ENCODE results near the gene PFKFB2. TPM values are rescaled to one million over a fixed set of nuclear protein-coding genes. Genes with fewer than 3 reads are reported as not detected.

Gene PFKFB2
- total RNA-seq, 1 donor from 2014 or later, result 68.2 TPM

- no peak for ATAC-seq
- no peak for DNase-seq (ENCODE audit: missing footprints)
- intact Hi-C loops (cut with DNase I), result loop anchor here (1.0 to 10.0 kb wide), 2 partner anchors 27 to 142 kb away; no protein-coding TSS in a partner anchor
Observed at GRCh38 chr1:207077012-207077411, 23.9 kb downstream of the PFKFB2 start.

GRCh38 chr1:207077470-207078377 lies 24.6 kb downstream of the PFKFB2 start:
- DNase-seq (ENCODE audit: missing footprints) (no peak), ATAC-seq (peak; percentile 81)
- intact Hi-C loops (cut with DNase I), result loop anchor here (1.0 to 10.0 kb wide), 2 partner anchors 27 to 143 kb away; no protein-coding TSS in a partner anchor

- intact Hi-C loops (cut with DNase I), result loop anchor here (10.0 kb wide), 1 partner anchor 144 kb away; no protein-coding TSS in a partner anchor
- DNase-seq (ENCODE audit: missing footprints), result no peak
- no peak for ATAC-seq
Observed at GRCh38 chr1:207078578-207079132, 25.6 kb downstream of the PFKFB2 start.

GRCh38 chr1:207079706-207080241 lies 26.7 kb downstream of the PFKFB2 start:
- no peak for ATAC-seq
- no peak for DNase-seq (ENCODE audit: missing footprints)
- intact Hi-C loops (cut with DNase I), result loop anchor here (5.0 to 10.0 kb wide), 2 partner anchors 145 to 423 kb away; no protein-coding TSS in a partner anchor

GRCh38 chr1:207081088-207081487 lies 28.0 kb downstream of the PFKFB2 start:
- no peak for DNase-seq (ENCODE audit: missing footprints)
- no peak for ATAC-seq
- intact Hi-C loops (cut with DNase I), result loop anchor here (5.0 kb wide), 1 partner anchor 421 kb away; no protein-coding TSS in a partner anchor

GRCh38 chr1:207081806-207082205 lies 28.7 kb downstream of the PFKFB2 start:
- DNase-seq (ENCODE audit: missing footprints) (no peak), ATAC-seq (no peak)
- intact Hi-C loops (cut with DNase I), result loop anchor here (5.0 kb wide), 1 partner anchor 420 kb away; no protein-coding TSS in a partner anchor

GRCh38 chr1:207084232-207084631 lies 31.2 kb downstream of the PFKFB2 start:
- intact Hi-C loops (cut with DNase I), result loop anchor here (2.0 to 5.0 kb wide), 2 partner anchors 321 to 418 kb away; no protein-coding TSS in a partner anchor
- no peak for DNase-seq (ENCODE audit: missing footprints)
- ATAC-seq, result no peak

GRCh38 chr1:207084701-207085180 lies 31.7 kb downstream of the PFKFB2 start:
- intact Hi-C loops (cut with DNase I), result loop anchor here (2.0 to 5.0 kb wide), 2 partner anchors 320 to 418 kb away; no protein-coding TSS in a partner anchor
- no peak for DNase-seq (ENCODE audit: missing footprints)
- no peak for ATAC-seq

GRCh38 chr1:207085887-207086286 lies 32.8 kb downstream of the PFKFB2 start:
- no peak for DNase-seq (ENCODE audit: missing footprints)
- intact Hi-C loops (cut with DNase I), result loop anchor here (2.0 kb wide), 1 partner anchor 319 kb away; no protein-coding TSS in a partner anchor
- no peak for ATAC-seq

- ATAC-seq (no peak), DNase-seq (ENCODE audit: missing footprints) (no peak)
- intact Hi-C loops (cut with DNase I), result no loop called here
Observed at GRCh38 chr1:207088161-207088560, 35.1 kb downstream of the PFKFB2 start.

GRCh38 chr1:207088701-207089626 lies 35.9 kb downstream of the PFKFB2 start, which contains the start of gene C4BPB:
TSS of gene C4BPB (plus strand) at chr1:207088860. CDS start at chr1:207089532, 672 bp downstream.
- no peak for ATAC-seq
- DNase-seq (ENCODE audit: missing footprints), result no peak
- intact Hi-C loops (cut with DNase I), result no loop called here

GRCh38 chr1:207089627-207090355 lies 36.7 kb downstream of the PFKFB2 start:
- intact Hi-C loops (cut with DNase I), result no loop called here
- no peak for ATAC-seq

GRCh38 chr1:207091200-207091908 lies 38.3 kb downstream of the PFKFB2 start:
- no peak for DNase-seq (ENCODE audit: missing footprints)
- intact Hi-C loops (cut with DNase I), result no loop called here
- ATAC-seq, result no peak

More at GRCh38 chr1:207089627-207090355, 36.7 kb downstream of the PFKFB2 start:
- no peak for DNase-seq (ENCODE audit: missing footprints)

- intact Hi-C loops (cut with DNase I), result no loop called here
- ATAC-seq (no peak), DNase-seq (ENCODE audit: missing footprints) (no peak)
Observed at GRCh38 chr1:207093944-207094343, 40.9 kb downstream of the PFKFB2 start.

GRCh38 chr1:207097871-207098324 lies 44.8 kb downstream of the PFKFB2 start:
- intact Hi-C loops (cut with DNase I), result no loop called here
- no peak for ATAC-seq
- no peak for DNase-seq (ENCODE audit: missing footprints)

- no peak for ATAC-seq
- DNase-seq (ENCODE audit: missing footprints), result no peak
- intact Hi-C loops (cut with DNase I), result no loop called here
Observed at GRCh38 chr1:207101720-207102119, 48.6 kb downstream of the PFKFB2 start.

GRCh38 chr1:207102146-207102545 lies 49.1 kb downstream of the PFKFB2 start:
- no peak for DNase-seq (ENCODE audit: missing footprints)
- ATAC-seq, result no peak
- intact Hi-C loops (cut with DNase I), result no loop called here
